SK-N-SH treated with all-trans-retinoic acid at 6 μM for 48 hours (cell line): ENCODE results near the gene SLC38A7.

Experiments
- ATAC-seq: fragments of 200-7000 bp; cut with Tn5 transposase; 3 replicates; pipeline ENCODE4 v1.9.1; 2020; ENCODE audit warnings: mild to moderate bottlenecking, moderate library complexity
- ARNTL ChIP-seq: fragments of 450-650 bp; formaldehyde crosslinking; IDR thresholded peaks from 2 replicates; pipeline ENCODE4 v1.5.0; 2020; ENCODE audit warnings: low read depth, mild to moderate bottlenecking, moderate library complexity, borderline replicate concordance
- BACH2 ChIP-seq: fragments of 250-450 bp; sonication (Bioruptor Pico); IDR thresholded peaks from 2 replicates; pipeline ENCODE4 v1.9.0; 2021; ENCODE audit warnings: mild to moderate bottlenecking, borderline replicate concordance
- CREB5 ChIP-seq: fragments of 250-450 bp; sonication (Bioruptor Pico); IDR thresholded peaks from 2 replicates; pipeline ENCODE4 v1.5.1; 2020; ENCODE audit warnings: low read depth, mild to moderate bottlenecking, moderate library complexity
- CSDC2 ChIP-seq: fragments of 250-450 bp; sonication (Bioruptor Pico); IDR thresholded peaks from 2 replicates; pipeline ENCODE4 v1.5.0; 2020; ENCODE audit warnings: mild to moderate bottlenecking, moderate library complexity
- ESRRG ChIP-seq: fragments of 250-450 bp; sonication (Bioruptor Pico); IDR thresholded peaks from 2 replicates; pipeline ENCODE4 v1.6.1; 2021; ENCODE audit warnings: mild to moderate bottlenecking
- GLIS3 ChIP-seq: fragments of 250-450 bp; sonication (Bioruptor Pico); IDR thresholded peaks from 2 replicates; pipeline ENCODE4 v1.5.0; 2020; ENCODE audit warnings: mild to moderate bottlenecking, moderate library complexity
- ISL1 ChIP-seq: fragments of 250-450 bp; sonication (Bioruptor Pico); IDR thresholded peaks from 2 replicates; pipeline ENCODE4 v2.1.2; 2022; ENCODE audit warnings: mild to moderate bottlenecking, moderate library complexity
- OSR1 ChIP-seq: fragments of 250-450 bp; sonication (Bioruptor Pico); IDR thresholded peaks from 2 replicates; pipeline ENCODE4 v1.8.0; 2022; ENCODE audit warnings: moderate library complexity, mild to moderate bottlenecking, inconsistent platforms
- PATZ1 ChIP-seq: fragments of 250-450 bp; sonication (Bioruptor Pico); IDR thresholded peaks from 2 replicates; pipeline ENCODE4 v1.8.0; 2020; ENCODE audit warnings: mild to moderate bottlenecking, moderate library complexity, borderline replicate concordance
- PPARA ChIP-seq: fragments of 250-450 bp; sonication (Bioruptor Pico); IDR thresholded peaks from 2 replicates; pipeline ENCODE4 v1.5.0; 2020; ENCODE audit warnings: mild to moderate bottlenecking, borderline replicate concordance
- RARB ChIP-seq: fragments of 250-450 bp; sonication (Bioruptor Pico); IDR thresholded peaks from 2 replicates; pipeline ENCODE4 v1.8.0; 2021; ENCODE audit warnings: mild to moderate bottlenecking, moderate library complexity
- SNAI2 ChIP-seq: fragments of 250-450 bp; sonication (Bioruptor Pico); IDR thresholded peaks from 2 replicates; pipeline ENCODE4 v1.5.0; 2020; ENCODE audit warnings: mild to moderate bottlenecking, moderate library complexity
- TCF4 ChIP-seq: fragments of 250-450 bp; sonication (Bioruptor Pico); IDR thresholded peaks from 2 replicates; pipeline ENCODE4 v1.8.0; 2021; ENCODE audit warnings: mild to moderate bottlenecking, moderate library complexity, borderline replicate concordance
- TOX ChIP-seq: fragments of 250-450 bp; sonication (Bioruptor Pico); IDR thresholded peaks from 2 replicates; pipeline ENCODE4 v1.8.0; 2021; ENCODE audit warnings: mild to moderate bottlenecking, moderate library complexity, borderline replicate concordance
- TSHZ2 ChIP-seq: fragments of 250-450 bp; sonication (Bioruptor Pico); IDR thresholded peaks from 2 replicates; pipeline ENCODE4 v1.5.0; 2020; ENCODE audit warnings: mild to moderate bottlenecking, moderate library complexity
- ZC3H10 ChIP-seq: fragments of 250-450 bp; sonication (Bioruptor Pico); IDR thresholded peaks from 2 replicates; pipeline ENCODE4 v1.5.1; 2021; ENCODE audit warnings: mild to moderate bottlenecking, moderate library complexity
- ZFP3 ChIP-seq: fragments of 250-450 bp; sonication (Bioruptor Pico); IDR thresholded peaks from 2 replicates; pipeline ENCODE4 v1.5.0; 2020; ENCODE audit warnings: mild to moderate bottlenecking, moderate library complexity
- ZNF565 ChIP-seq: fragments of 450-650 bp; formaldehyde crosslinking; conservative IDR thresholded peaks from 2 replicates; pipeline ENCODE4 v1.5.0; 2020; ENCODE audit warnings: low read depth, mild to moderate bottlenecking, moderate library complexity
- ZNF70 ChIP-seq: fragments of 450-650 bp; formaldehyde crosslinking; IDR thresholded peaks from 2 replicates; pipeline ENCODE4 v1.5.0; 2020; ENCODE audit warnings: mild to moderate bottlenecking, moderate library complexity
- ZNF8 ChIP-seq: fragments of 450-650 bp; formaldehyde crosslinking; IDR thresholded peaks from 2 replicates; pipeline ENCODE4 v1.5.0; 2020; ENCODE audit warnings: mild to moderate bottlenecking, moderate library complexity
- TF ChIP-seq, protein P1 (sequence below): fragments of 250-450 bp; sonication (Bioruptor Pico); IDR thresholded peaks from 2 replicates; pipeline ENCODE4 v1.5.1; 2021; ENCODE audit warnings: mild to moderate bottlenecking, moderate library complexity

SLC38A7 gene

DNA sequence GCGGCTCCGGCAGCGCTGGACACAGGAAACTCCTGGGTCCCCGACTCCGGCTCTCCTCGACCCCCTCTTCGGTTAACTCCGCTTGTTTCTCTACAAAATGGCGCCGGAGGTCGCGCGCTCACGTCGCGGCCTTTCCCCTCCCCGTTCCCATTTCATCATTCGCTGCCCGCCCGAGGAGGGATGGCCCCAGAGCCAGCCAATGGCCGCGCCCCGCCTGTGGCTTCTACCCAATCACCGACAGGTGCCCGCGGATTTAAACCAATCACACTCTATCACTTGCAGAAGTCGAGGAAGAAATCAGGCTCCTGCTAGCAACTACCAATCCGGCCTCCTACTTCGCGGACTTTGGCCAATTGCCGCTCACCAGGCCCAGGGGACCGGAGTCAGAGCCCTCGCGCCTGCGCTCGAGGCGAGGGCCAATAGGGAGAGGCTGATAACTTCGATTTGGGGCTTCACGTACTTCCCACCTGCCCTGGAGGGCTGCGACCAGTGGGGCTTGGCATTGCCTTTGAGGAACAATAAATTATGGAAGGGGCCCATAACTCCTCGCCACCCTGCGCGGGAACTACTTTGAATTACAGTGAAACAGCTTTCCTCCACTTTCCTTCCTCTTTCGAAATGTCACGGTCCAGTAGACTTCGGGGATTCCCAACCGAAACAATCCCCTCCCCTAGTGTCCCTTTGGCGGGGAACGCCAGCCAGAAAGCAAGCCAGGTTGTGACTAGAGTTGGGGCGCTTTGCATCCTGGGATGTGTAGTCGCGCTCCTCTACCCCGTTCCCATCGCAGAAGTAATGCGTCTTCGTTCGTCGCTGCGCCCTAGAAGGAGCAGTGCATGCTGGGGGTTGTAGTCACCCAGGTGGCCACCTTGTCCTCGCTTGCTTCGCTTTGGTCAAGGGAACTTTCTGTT lies 54.6 kb downstream of the SLC38A7 start, which contains the start of gene CNOT1 (continued):
- TF ChIP-seq CREB5 (CRISPR knock-in tag), result no peak
- peak; percentile 91 for TF ChIP-seq ARNTL (CRISPR knock-in tag)
- TF ChIP-seq BACH2 (CRISPR knock-in tag), result peak; percentile 93
- peak; percentile 91 for TF ChIP-seq ZNF565 (CRISPR knock-in tag)
- TF ChIP-seq SNAI2 (CRISPR knock-in tag), result peak; percentile 96
- no peak for TF ChIP-seq ISL1 (CRISPR knock-in tag)
- TF ChIP-seq ZC3H10 (CRISPR knock-in tag), result 0 out of 2 replicates have a peak, but pooled peaks have one; percentile 44
- TF ChIP-seq, protein P1, sequence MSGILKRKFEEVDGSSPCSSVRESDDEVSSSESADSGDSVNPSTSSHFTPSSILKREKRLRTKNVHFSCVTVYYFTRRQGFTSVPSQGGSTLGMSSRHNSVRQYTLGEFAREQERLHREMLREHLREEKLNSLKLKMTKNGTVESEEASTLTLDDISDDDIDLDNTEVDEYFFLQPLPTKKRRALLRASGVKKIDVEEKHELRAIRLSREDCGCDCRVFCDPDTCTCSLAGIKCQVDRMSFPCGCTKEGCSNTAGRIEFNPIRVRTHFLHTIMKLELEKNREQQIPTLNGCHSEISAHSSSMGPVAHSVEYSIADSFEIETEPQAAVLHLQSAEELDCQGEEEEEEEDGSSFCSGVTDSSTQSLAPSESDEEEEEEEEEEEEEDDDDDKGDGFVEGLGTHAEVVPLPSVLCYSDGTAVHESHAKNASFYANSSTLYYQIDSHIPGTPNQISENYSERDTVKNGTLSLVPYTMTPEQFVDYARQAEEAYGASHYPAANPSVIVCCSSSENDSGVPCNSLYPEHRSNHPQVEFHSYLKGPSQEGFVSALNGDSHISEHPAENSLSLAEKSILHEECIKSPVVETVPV (CRISPR knock-in tag), result no peak
- no peak for TF ChIP-seq TOX (CRISPR knock-in tag)

DNA sequence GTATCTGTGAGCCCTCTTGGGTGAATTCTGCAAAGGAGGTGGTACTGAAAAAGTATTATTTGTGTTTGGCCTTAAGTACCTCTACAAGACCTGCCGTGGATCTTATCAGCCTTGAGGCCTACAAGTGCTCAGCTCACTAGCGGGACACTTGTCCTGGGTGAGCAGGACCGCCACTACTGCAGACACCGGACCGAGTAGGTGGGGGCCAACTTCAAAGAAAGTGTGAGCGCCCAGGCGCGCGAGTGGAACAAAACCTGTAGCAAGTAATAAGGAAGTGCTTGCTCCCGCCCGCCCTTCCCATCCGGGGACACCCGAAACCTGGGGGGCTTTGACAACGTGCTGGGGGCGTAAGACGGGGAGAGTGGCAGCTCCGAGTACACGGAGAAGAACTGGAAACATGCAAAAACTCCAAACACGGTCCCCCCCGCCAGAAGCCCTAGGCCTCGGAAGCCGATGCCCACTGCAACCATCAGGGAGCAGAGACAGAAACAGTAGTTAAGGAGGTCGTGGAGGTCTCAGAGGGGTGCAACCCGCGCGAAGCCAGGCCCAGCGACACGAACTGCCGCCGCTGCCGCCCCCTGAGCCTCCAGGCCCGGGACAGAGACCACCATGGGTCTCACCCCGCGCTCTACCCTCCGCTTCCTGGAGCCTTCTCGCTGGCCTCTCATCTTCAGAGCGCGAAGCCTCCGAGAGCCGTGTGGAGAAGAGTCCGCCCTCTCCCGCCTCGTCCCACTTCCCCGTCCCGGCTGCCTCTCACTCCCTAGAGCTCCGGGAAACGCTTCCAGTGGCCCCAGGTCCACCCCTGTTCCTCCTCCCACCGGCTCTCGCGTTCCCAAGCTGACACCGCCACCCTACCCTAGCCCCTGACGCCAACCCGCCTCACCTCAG lies 55.5 kb downstream of the SLC38A7 start:
- peak; percentile 55 for ATAC-seq
- TF ChIP-seq BACH2 (CRISPR knock-in tag) (no peak), PATZ1 (peak; percentile 15; the same call in 1 of the 2 replicates)

DNA sequence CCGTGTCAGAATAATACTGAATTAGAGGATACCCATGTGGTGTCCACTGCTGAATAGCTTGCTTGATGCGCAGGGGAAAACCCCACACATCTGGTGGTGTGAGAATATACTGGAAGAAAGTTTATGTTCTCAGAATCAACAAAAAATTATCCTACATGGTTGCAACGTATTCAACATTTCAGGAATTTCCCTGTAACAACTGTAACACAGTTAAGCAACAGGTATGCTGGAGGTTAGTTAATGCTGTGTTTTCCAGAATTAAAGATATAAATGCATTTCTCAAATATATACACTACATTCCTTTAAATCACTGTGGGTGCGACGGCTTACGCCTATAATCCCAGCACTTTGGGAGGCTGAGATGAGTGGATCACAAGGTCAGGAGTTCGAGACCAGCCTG lies 60.4 kb downstream of the SLC38A7 start:
- no peak for ATAC-seq
- no peak for TF ChIP-seq PPARA
- no peak for TF ChIP-seq GLIS3 (CRISPR knock-in tag)
- TF ChIP-seq, all 23 proteins: peak for 0

GRCh38 chr16:58620396-58620795 lies 64.2 kb downstream of the SLC38A7 start:
- ATAC-seq, result no peak
- TF ChIP-seq ZNF70 (CRISPR knock-in tag) (no peak), RARB (no peak), SNAI2 (CRISPR knock-in tag) (no peak), ZFP3 (CRISPR knock-in tag) (no peak), ESRRG (no peak), BACH2 (CRISPR knock-in tag) (no peak), CSDC2 (no peak), ISL1 (CRISPR knock-in tag) (no peak), TOX (CRISPR knock-in tag) (no peak), ZNF8 (CRISPR knock-in tag) (no peak), PPARA (no peak), TCF4 (CRISPR knock-in tag) (no peak), OSR1 (CRISPR knock-in tag) (no peak), CREB5 (CRISPR knock-in tag) (no peak), ARNTL (CRISPR knock-in tag) (no peak), ZC3H10 (CRISPR knock-in tag) (no peak), TSHZ2 (CRISPR knock-in tag) (no peak), ZNF565 (CRISPR knock-in tag) (no peak), GLIS3 (CRISPR knock-in tag) (no peak)
- TF ChIP-seq, protein P1 (CRISPR knock-in tag), result no peak
